ENCODE data around the gene ACADL. TPM values are rescaled to one million over a fixed set of nuclear protein-coding genes. Genes with fewer than 3 reads are reported as not detected.

The ACADL gene
- total RNA-seq, 6 experiments from 2014 or later: not detected

DNA sequence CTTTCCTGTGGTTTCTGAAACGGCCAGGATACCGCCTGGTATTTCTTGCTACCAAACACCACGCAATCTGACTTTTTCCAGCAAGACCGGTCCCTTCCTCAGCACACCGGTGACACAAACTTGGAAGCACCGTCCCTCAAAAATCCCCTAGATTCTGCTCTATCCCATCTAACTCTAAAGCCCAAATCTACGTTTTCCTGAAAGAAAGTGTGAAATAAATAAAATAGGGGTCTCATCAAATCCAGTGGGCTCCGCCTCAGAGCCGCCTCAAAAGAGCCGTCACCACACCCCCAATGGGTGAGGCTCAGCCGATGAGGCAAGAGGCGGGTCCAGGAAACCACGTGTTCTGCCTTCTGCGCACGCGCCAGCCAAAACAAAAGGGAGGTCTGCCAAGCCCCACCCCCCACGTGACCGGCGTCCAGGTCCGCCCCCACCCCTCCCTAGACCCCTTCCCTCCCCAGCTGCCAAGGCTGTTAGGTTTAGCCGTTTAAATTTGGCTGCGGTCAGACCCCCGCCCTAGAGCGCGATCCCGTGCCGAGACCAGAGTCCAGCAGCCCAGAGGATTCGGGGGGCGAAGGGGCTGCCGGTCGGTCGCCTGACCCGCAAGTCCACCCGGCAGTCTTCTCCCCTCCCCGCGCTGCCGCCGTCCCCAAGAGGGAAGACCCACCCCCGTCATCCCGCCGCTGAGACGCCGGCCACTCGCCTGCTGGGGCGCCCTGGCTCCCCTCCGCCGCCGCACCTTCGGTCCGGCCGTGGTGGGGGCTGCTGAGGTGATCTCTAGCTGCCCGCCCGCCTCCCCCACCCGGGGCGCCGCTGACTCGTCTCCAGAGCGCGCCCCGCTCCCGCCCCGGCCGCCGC is 54.6 kb downstream of the ACADL start:
- Mint-ChIP-seq H3K36me3 (ENCODE audit: low read depth) (no peaks in the 10 kb centered on the region), H3K4me1 (ENCODE audit: low read depth) (peaks cover 42% of the 10 kb centered on the region), H3K4me3 (peak overlapping the region; percentile 98), H3K27me3 (ENCODE audit: insufficient read depth) (no peaks in the 10 kb centered on the region; the same call in 1 of the 2 replicates), H3K9me3 (no peaks in the 10 kb centered on the region), H3K27ac (peak overlapping the region; percentile 99)
- no peak for TF ChIP-seq CTCF (IDR thresholded peaks at IDR 0.05)
- DNase-seq: peak; percentile 95

DNA sequence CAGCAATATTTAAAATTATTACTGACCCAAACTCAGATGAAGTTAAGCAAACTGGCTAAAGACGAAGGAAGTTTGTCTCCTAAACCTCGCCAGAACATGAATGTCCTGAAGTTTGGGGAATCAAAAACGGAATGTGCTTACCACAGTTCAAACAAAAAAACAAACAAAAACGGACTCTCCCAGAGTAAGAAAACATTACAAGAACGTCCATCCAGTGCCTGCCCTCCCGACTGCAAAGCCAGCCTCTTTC is 55.1 kb downstream of the ACADL start:
- Mint-ChIP-seq H3K9me3 (no peaks in the 10 kb centered on the region), H3K4me1 (ENCODE audit: low read depth) (peaks cover 42% of the 10 kb centered on the region), H3K36me3 (ENCODE audit: low read depth) (no peaks in the 10 kb centered on the region), H3K4me3 (peak overlapping the region; percentile 98), H3K27me3 (ENCODE audit: insufficient read depth) (no peaks in the 10 kb centered on the region; the same call in 1 of the 2 replicates), H3K27ac (peak overlapping the region; percentile 99)
- no peak for DNase-seq
- no peak for TF ChIP-seq CTCF (IDR thresholded peaks at IDR 0.05)

DNA sequence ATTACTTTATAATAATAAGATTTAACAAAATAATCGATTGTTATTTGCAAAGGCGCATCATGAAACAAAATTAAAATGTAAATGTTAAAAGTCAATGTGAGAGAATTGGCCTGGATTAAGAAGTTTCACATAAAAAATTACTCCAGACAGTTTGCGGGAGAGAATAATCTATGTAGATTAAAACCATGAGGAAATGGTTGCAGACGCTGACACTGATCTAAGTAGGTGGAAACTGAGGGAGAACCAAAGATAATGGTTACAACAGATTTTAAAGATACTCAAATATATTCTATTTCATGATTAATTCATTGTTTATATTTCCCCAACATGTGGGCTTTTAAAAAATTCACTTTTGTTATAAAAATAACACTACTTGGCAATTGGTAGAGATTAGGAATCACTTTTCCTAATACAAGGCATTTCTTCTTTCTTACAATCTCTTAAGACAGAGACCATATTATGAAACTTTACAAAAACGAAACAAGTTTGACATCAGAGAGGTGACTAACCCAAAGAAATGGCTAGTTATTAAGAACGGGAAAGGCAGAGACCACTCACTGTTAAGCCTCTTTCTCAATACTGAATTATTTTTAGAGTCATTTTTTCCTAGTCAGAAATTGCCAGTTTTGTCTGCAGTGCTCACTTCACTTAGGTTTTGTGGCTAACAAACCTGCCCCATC is 55.6 kb downstream of the ACADL start:
- DNase-seq: peak; percentile 67
- H3K4me1 Mint-ChIP-seq (ENCODE audit: low read depth): peaks cover 42% of the 10 kb centered on the region
- no peak for TF ChIP-seq CTCF (IDR thresholded peaks at IDR 0.05)

DNA sequence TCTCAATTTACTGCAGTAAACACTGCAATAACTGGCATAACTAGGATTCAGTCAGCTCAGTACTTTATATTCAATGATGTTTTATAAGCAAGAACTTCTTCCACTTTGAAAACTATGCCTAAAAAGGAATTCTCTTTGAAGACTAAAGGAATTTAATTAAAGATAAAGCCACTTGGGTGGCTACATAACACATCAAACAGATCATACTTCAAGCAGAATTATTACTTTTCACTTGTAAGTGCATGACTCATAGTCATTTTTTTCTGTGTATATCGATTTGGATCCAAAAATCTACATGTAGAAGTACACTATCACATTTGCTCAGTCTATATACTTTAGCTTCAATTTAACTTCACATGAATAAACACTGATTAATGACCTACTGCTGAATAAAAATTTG is 58.0 kb downstream of the ACADL start:
- no peaks in the 10 kb centered on the region for H3K36me3 Mint-ChIP-seq (ENCODE audit: low read depth)
- H3K4me1 Mint-ChIP-seq (ENCODE audit: low read depth): peaks cover 47% of the 10 kb centered on the region
- H3K9me3 Mint-ChIP-seq: no peaks in the 10 kb centered on the region
- DNase-seq: no peak
- H3K27ac Mint-ChIP-seq: no peak overlapping the region
- H3K4me3 Mint-ChIP-seq: no peak overlapping the region
- H3K27me3 Mint-ChIP-seq (ENCODE audit: insufficient read depth): no peaks in the 10 kb centered on the region; the same call in 1 of the 2 replicates
- TF ChIP-seq CTCF (IDR thresholded peaks at IDR 0.05): no peak

More for the DNA sequence above, 55.6 kb downstream of the ACADL start:
- Mint-ChIP-seq H3K27ac (peak overlapping the region; percentile 99), H3K36me3 (ENCODE audit: low read depth) (no peaks in the 10 kb centered on the region), H3K9me3 (no peaks in the 10 kb centered on the region), H3K4me3 (peak overlapping the region; percentile 98), H3K27me3 (ENCODE audit: insufficient read depth) (no peaks in the 10 kb centered on the region; the same call in 1 of the 2 replicates)

- DNase-seq: no peak
- no peak for TF ChIP-seq CTCF (IDR thresholded peaks at IDR 0.05)
- H3K27me3 Mint-ChIP-seq (ENCODE audit: insufficient read depth): no peaks in the 10 kb centered on the region
- peaks cover 27% of the 10 kb centered on the region for H3K4me1 Mint-ChIP-seq (ENCODE audit: low read depth)
- H3K9me3 Mint-ChIP-seq: no peaks in the 10 kb centered on the region
- no peaks in the 10 kb centered on the region for H3K36me3 Mint-ChIP-seq (ENCODE audit: low read depth)
- no peak overlapping the region for H3K27ac Mint-ChIP-seq
- H3K4me3 Mint-ChIP-seq: no peak overlapping the region
These were observed 62.7 kb downstream of the ACADL start for GRCh38 chr2:210162466-210163124.
